ENCODE results near the gene DDX21. TPM values are rescaled to one million over a fixed set of nuclear protein-coding genes. Genes with fewer than 3 reads are reported as not detected.
"Not testable (repeated sequence)": the region's sequence is repeated elsewhere in the genome, so short reads cannot be mapped to it uniquely, and the experiment has no call there.

The DDX21 gene
- total RNA-seq, 2 donors from 2014 or later, result 130 to 134 TPM

DNA sequence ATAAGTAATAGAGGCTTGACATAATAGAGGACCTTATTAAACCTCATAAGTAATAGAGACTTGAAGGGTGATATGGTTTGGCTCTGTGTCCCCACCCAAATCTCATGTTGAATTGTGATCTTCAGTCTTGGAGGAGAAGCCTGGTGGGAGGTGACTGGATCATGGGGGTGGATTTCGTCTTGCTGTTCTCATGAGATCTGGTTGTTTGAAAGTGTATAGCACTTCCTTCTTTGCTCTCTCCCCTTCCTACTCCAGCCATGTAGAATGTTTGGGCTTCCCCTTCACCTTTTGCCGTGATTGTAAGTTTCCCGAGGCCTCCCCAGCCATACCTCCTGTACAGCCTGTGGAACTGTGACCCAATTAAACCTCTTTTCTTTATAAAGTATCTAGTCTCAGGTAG is 41.2 kb downstream of the DDX21 start:
- H3K9me3 ChIP-seq (ENCODE audit: control insufficient read depth, low read length, poor library complexity, severe bottlenecking), result no peaks in the 10 kb centered on the region
- DNase-seq (no peak), ATAC-seq (peak; percentile 46)
- Mint-ChIP-seq H3K27ac (peak overlapping the region; percentile 89), H3K4me1 (peaks cover 24% of the 10 kb centered on the region), H3K27me3 (no peaks in the 10 kb centered on the region), H3K36me3 (ENCODE audit: low read depth) (peaks cover 3% of the 10 kb centered on the region), H3K4me3 (no peak overlapping the region)

DNA sequence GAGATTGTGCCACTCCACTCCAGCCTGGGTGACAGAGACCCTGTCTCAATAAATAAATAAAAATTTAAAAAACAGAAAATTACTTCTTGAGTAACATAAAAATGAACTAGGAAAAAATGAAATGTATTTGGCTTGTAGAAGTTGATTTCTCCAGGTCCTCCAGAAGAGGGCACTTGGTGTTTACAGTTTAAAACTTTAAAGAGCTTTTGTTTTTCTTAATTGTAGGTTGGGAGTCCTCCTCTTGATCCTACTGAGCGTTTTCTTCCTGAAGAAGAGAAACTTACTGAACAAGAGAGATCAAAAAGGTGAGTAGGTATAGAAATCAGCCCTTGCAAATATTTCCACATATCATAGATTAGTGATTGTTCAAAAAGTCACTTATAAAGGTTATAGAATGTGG is 48.9 kb downstream of the DDX21 start:
- Mint-ChIP-seq H3K4me3 (no peak overlapping the region), H3K27me3 (no peaks in the 10 kb centered on the region), H3K4me1 (peaks cover 2% of the 10 kb centered on the region), H3K27ac (no peak overlapping the region), H3K36me3 (ENCODE audit: low read depth) (no peaks in the 10 kb centered on the region)
- H3K9me3 ChIP-seq (ENCODE audit: control insufficient read depth, low read length, poor library complexity, severe bottlenecking), result no peaks in the 10 kb centered on the region
- DNase-seq, result no peak
- ATAC-seq, result peak; percentile 61

DNA sequence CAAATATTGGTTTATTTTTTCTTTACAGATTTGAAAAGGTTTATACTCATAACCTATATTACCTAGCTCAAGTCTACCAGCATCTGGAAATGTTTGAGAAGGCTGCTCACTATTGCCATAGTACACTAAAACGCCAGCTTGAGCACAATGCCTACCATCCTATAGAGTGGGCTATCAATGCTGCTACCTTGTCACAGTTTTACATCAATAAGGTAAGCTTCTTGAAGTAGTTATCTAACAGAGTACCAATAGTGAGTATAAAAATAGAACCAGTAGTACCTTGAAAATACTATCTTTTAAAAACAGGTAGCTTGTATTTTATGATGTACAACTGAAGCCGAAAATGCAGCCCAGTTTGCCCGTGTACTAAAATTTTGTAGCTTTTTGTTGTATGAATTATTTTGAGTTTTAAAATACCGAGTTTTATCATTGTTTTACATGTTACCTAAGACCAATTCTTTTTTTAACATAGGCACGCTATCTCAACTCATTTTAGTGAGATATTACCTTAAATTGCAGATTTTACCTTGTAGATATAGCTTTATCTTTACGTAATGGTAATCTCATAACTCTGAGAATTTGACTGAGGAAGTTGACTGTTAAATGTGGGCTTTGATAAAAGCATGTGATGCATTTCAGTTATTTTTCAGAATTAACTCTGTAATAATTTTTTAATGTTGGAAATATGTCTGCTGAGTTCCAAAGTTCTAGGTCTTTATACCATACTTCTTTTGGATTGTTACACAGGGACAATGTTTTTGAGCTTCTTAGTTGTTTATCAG is 49.9 kb downstream of the DDX21 start:
- ATAC-seq (no peak), DNase-seq (no peak)
- Mint-ChIP-seq H3K4me3 (no peak overlapping the region), H3K27me3 (no peaks in the 10 kb centered on the region), H3K4me1 (peaks cover 2% of the 10 kb centered on the region), H3K27ac (no peak overlapping the region), H3K36me3 (ENCODE audit: low read depth) (no peaks in the 10 kb centered on the region)
- no peaks in the 10 kb centered on the region for H3K9me3 ChIP-seq (ENCODE audit: control insufficient read depth, low read length, poor library complexity, severe bottlenecking)

DNA sequence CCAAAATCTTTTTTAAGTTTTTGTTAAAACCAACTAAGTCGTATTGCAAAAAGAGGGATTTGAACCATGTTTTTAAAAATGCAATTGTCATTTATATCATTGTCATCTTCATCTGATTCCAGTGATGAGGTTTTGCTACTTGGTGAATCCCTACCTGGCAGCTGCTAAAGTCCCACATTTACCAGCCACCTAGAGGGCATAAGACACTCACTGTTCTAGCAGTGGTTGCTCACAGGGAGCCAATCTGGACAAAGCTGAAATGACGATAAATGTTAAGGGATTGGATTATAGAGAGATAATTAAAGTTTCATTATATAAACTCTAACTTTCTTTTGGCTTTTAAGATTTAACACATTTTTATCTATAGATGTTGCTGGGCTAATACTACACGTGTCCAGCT is 51.3 kb downstream of the DDX21 start:
- Mint-ChIP-seq H3K4me1 (peaks cover 2% of the 10 kb centered on the region), H3K36me3 (ENCODE audit: low read depth) (no peaks in the 10 kb centered on the region), H3K27me3 (no peaks in the 10 kb centered on the region), H3K4me3 (no peak overlapping the region), H3K27ac (no peak overlapping the region)
- ATAC-seq, result no peak
- DNase-seq, result no peak
- H3K9me3 ChIP-seq (ENCODE audit: control insufficient read depth, low read length, poor library complexity, severe bottlenecking), result no peaks in the 10 kb centered on the region

DNA sequence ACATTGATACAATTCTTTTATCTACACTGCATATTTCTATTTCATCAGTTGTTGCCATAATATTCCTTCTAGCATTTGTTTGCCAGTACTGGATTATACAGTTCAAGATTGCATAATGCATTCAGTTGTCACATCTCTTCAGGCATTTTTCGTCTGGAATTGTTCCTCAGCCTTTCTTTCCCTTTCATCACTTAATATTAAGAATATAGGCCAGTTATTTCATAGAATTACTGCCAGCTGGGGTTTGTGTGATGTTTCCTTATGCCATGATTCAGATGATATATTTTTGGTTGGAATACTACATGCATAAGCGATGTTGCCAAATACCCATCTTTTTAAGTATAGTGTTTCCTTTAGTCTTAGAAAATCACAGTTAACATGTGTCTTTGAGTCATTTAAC is 53.4 kb downstream of the DDX21 start:
- ATAC-seq, result no peak
- no peaks in the 10 kb centered on the region for H3K9me3 ChIP-seq (ENCODE audit: control insufficient read depth, low read length, poor library complexity, severe bottlenecking)
- DNase-seq, result no peak
- peaks cover 12% of the 10 kb centered on the region for H3K4me1 Mint-ChIP-seq
- peaks cover 11% of the 10 kb centered on the region for H3K36me3 Mint-ChIP-seq (ENCODE audit: low read depth)
- H3K27me3 Mint-ChIP-seq, result no peaks in the 10 kb centered on the region
- H3K4me3 Mint-ChIP-seq, result no peak overlapping the region
- H3K27ac Mint-ChIP-seq, result no peak overlapping the region

DNA sequence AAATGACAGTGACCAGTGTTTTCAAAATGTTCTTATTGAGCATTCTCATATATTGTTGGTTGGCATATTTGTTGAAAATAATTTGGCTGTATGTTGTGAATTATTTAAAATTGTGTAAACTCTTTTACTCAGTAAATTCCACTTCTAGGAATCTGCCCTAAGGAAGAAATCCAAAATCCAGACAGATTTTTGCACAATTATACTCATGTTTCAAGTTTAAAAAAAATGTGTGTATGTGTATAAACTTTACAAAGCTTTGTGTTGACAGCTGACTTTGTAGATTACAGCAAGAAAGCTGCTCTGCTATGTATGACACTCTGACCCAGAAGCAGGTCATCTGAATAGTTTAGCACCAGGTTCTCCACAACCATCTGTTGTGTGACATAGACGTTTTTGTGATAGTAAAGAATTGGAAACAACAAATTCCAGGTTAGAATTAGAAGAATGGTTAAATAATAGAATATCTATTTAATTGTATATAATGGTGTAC is 54.2 kb downstream of the DDX21 start:
- Mint-ChIP-seq H3K27me3 (no peaks in the 10 kb centered on the region), H3K4me3 (no peak overlapping the region), H3K36me3 (ENCODE audit: low read depth) (peaks cover 11% of the 10 kb centered on the region), H3K4me1 (peaks cover 11% of the 10 kb centered on the region), H3K27ac (no peak overlapping the region)
- H3K9me3 ChIP-seq (ENCODE audit: control insufficient read depth, low read length, poor library complexity, severe bottlenecking), result no peaks in the 10 kb centered on the region
- ATAC-seq, result no peak
- DNase-seq, result no peak

DNA sequence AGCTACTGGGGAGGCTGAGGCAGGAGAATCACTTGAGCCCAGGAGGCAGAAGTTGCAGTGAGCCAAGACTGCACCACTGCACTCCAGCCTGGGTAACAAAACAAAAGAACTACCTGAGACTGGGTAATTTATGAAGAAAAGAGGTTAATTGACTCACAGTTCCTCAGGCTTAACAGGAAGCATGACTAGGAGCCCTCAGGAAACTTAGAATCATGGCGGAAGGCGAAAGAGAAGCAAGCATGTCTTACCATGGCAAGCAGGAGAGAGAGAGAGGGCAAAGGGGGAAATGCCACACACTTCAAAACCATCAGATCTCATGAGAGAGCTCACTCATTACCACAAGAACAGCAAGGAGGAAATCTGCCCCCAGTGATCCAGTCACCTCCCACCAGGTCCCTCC is 56.8 kb downstream of the DDX21 start:
- not testable (repeated sequence) for ATAC-seq
- Mint-ChIP-seq H3K4me3 (peak overlapping the region; percentile 7), H3K27ac (peak overlapping the region; percentile 82)

DNA sequence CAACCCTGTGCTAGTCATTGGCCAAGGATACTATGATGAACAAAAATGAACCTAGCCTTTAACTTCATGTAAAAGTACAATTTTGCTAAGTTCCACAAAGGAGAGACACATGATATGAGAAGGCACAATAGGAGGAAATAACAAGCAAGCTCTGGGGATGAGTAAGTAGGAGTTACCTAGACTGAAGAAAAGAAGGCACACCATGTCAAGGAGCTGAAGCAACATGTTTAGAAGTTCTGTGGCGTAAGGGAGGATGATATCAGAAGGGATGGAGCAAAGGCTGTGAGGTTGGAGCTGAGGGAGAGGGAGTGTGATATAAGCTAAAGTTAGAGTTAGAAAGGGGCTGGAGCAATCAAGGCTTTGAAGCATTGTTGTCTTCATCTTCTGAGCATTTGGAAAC is 58.2 kb downstream of the DDX21 start:
- Mint-ChIP-seq H3K4me3 (no peak overlapping the region), H3K36me3 (ENCODE audit: low read depth) (peaks cover 16% of the 10 kb centered on the region), H3K27me3 (no peaks in the 10 kb centered on the region), H3K4me1 (peaks cover 11% of the 10 kb centered on the region), H3K27ac (peak overlapping the region; percentile 82)
- DNase-seq, result no peak
- ATAC-seq, result no peak
- no peaks in the 10 kb centered on the region for H3K9me3 ChIP-seq (ENCODE audit: control insufficient read depth, low read length, poor library complexity, severe bottlenecking)

More for the DNA sequence above, 56.8 kb downstream of the DDX21 start:
- peaks cover 11% of the 10 kb centered on the region for H3K36me3 Mint-ChIP-seq (ENCODE audit: low read depth)
- H3K27me3 Mint-ChIP-seq; DNase-seq; H3K9me3 ChIP-seq (ENCODE audit: control insufficient read depth, low read length, poor library complexity, severe bottlenecking): not testable (repeated sequence)
- peaks cover 11% of the 10 kb centered on the region for H3K4me1 Mint-ChIP-seq

DNA sequence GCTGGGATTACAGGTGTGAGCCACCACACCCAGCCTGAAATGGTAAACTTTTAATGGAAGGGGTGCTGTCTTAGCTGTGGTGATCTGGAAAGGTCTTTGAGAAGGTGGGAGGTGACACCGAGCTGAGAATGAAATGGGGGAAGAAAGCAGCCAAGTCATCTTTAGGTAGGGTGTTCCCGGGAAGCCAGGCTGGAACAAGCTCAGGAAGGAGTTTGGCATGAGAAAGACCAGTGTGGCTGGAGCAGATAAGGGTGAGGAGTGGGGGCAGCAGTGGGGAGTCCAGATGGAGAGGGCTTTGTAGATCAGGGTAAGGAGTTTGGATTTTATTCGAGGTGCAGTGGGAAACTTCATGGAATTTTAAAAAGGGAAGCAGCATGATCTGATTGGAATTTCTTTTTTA is 62.6 kb downstream of the DDX21 start:
- no peak overlapping the region for H3K27ac Mint-ChIP-seq
- DNase-seq (no peak), ATAC-seq (no peak)
- H3K36me3 Mint-ChIP-seq (ENCODE audit: low read depth), result peaks cover 12% of the 10 kb centered on the region
- no peak overlapping the region for H3K4me3 Mint-ChIP-seq
- H3K27me3 Mint-ChIP-seq, result no peaks in the 10 kb centered on the region
- peaks cover 4% of the 10 kb centered on the region for H3K4me1 Mint-ChIP-seq
- no peaks in the 10 kb centered on the region for H3K9me3 ChIP-seq (ENCODE audit: control insufficient read depth, low read length, poor library complexity, severe bottlenecking)

DNA sequence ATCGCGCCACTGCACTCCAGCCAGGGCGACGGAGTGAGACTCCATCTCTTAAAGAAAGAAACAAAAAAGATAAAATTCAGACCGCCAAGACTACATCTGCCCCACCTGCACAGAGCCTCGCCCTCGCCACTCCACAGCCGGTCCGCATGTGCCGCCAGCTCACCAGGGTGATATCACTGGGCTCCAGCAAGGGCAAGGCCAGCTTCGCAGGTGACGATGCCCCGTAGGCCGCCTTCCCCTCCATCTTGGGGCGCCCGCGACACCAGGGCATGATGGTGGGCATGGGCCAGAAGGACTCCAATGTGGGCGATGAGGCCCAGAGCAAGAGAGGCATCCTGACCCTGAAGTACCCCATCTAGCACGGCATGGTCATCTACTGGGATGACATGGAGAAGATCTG is 66.6 kb downstream of the DDX21 start:
- Mint-ChIP-seq H3K27ac (no peak overlapping the region), H3K36me3 (ENCODE audit: low read depth) (peaks cover 9% of the 10 kb centered on the region), H3K27me3 (no peaks in the 10 kb centered on the region), H3K4me1 (peaks cover 3% of the 10 kb centered on the region), H3K4me3 (no peak overlapping the region)
- no peak for DNase-seq
- no peak for ATAC-seq
- H3K9me3 ChIP-seq (ENCODE audit: control insufficient read depth, low read length, poor library complexity, severe bottlenecking), result no peaks in the 10 kb centered on the region

DNA sequence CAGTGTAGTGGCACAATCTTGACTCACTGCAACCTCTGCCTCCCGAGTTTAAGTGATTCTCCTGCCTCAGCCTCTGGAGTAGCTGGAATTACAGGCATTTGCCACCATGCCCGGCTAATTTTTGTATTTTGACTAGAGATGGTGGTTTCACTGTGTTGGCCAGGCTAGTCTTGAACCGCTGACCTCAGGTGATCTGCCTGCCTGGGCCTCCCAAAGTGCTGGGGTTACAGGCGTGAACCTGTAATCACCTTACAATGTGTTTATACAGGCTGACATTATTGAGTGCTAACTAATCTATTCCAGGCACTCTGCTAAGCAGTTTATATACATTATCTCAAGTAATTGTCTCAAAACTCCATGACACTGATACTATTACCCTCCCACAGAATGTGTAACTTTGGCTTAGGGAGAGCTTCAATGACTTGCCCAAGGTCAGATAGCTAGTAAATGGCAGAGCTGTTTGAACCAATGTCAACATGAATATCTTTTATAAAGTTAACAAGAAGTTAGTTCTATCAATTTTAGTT is 69.5 kb downstream of the DDX21 start:
- Mint-ChIP-seq H3K27ac (no peak overlapping the region), H3K36me3 (ENCODE audit: low read depth) (no peaks in the 10 kb centered on the region)
- DNase-seq, result no peak

DNA sequence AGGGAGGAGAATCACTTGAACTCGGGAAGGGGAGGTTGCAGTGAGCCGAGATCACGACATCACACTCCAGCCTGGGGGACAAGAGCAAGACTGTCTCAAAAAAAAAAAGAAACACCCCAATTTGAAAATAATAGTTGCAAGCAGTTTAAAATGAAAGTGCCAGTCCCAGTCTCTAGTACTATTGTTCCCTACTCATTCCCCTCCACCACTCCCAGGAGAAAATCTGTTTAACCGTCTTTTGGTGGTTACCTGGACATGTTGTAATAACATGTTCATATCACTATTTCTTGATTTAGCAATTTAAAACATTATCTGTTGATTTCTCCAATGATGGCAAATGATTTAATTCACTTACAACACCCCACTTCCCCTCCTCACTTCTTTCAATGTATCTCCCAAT is 77.3 kb downstream of the DDX21 start:
- Mint-ChIP-seq H3K4me3 (no peak overlapping the region), H3K36me3 (ENCODE audit: low read depth) (no peaks in the 10 kb centered on the region), H3K4me1 (peaks cover 3% of the 10 kb centered on the region), H3K27me3 (peaks cover 6% of the 10 kb centered on the region), H3K27ac (no peak overlapping the region)
- no peaks in the 10 kb centered on the region for H3K9me3 ChIP-seq (ENCODE audit: control insufficient read depth, low read length, poor library complexity, severe bottlenecking)
- DNase-seq (no peak), ATAC-seq (no peak)

More for the DNA sequence above, 69.5 kb downstream of the DDX21 start:
- no peak overlapping the region for H3K4me3 Mint-ChIP-seq
- H3K27me3 Mint-ChIP-seq, result no peaks in the 10 kb centered on the region
- peaks cover 6% of the 10 kb centered on the region for H3K4me1 Mint-ChIP-seq
- no peaks in the 10 kb centered on the region for H3K9me3 ChIP-seq (ENCODE audit: control insufficient read depth, low read length, poor library complexity, severe bottlenecking)
- no peak for ATAC-seq

Measured in T-helper 17 cell (primary cell).